Pulmonary artery endothelial cell (primary cell): ENCODE measurements around the gene RERE. TPM values are rescaled to one million over a fixed set of nuclear protein-coding genes. Genes with fewer than 3 reads are reported as not detected.
A peak's percentile ranks its signal among the peaks of the same experiment; 100 is the strongest.

Experiments used
- DNase-seq: peaks from one replicate; pipeline ENCODE4 v3.0.0-alpha.2; 2011; ENCODE audit warnings: low read depth, low spot score
- total RNA-seq: library from RNA; depleted of rRNA; stranded (reverse); fragments of >200 nt; gene quantifications from 2 replicates; pipeline ENCODE4 v1.2.3, GENCODE V29; 2014

Gene RERE
- total RNA-seq, 1 donor from 2014 or later: 60.7 TPM

DNA sequence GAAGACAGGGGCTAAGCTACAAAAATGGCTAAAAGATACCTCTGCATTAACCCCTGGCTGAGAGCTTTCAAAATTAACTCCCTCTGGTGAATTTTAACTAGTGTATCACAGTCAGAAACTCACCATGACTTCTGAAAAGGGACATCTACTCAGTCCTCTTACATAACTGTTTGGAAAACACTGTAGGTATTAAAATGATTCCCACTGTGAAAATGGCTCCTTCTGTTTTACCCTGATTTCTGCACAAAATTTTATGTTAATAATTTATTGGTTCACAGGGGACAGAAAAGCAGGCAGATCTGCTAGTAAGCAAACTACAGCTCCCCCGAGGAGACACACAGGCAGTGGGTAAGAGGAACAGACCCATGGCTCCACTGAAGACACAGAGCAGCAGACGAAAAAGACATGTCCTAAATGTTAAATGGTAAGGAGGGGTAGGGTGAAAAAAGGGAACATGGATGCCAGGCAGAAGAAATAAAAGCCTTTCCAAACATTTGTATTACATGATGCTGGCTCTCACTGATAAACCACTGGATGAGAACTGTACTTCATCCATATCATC, 387.8 kb downstream of the RERE start:
- no peak for DNase-seq

DNA sequence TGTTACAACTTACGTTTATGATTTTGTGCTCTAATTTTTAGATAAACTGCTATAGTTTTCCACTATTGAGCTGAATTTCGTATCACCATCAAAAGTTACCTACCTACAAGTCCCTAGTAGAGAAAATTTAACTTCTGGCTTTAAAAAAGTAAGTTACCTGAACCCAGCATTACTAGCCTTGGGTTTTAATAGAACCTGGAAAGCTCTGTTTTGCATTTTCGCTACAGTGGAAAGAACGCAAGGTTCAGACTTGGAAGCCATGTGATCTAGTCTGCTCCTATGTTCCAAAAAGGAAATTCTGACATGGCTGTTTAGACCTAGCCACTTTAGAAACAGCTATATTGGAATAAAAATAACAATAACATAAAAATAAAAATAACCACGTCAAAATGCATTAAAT, 389.0 kb downstream of the RERE start:
- no peak for DNase-seq

DNA sequence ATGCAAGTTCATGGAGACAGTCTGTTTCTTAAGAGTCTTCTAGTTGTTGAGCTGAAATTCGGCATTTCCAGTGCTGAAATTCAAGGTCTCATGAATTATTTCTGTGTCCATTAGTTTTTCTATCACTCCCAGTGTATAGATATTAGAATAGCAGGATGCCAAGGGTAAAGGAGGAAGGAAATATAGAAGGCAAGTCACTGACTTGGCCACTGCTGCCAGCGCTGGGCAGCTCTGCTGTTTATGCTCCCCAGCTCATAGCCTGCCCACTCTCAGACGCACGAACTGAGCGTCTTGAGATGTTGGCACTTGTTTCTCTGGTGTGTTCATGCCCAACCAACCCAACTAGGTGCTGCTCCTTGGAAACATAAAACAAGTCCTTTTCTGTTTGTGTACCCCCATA, 389.5 kb downstream of the RERE start:
- DNase-seq: no peak

DNA sequence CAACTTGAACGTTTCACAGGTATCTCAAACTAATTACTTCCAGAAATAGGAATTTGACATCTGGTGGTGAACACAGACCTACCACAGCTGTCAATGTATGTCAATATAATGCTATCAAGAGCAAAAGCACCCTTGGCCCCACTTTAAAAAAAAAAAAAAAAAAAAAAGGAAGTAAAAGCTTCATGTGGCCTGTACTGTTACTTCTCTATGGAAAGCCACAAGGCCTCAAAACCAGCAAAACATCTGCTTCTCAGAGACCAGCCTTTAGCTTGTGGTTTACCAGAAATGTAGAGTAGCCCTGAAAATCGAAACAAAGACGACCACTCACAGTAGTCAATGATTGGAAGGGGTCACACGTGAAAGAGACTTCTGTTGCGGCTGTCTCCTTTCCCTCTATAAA, 389.9 kb downstream of the RERE start:
- no peak for DNase-seq

DNA sequence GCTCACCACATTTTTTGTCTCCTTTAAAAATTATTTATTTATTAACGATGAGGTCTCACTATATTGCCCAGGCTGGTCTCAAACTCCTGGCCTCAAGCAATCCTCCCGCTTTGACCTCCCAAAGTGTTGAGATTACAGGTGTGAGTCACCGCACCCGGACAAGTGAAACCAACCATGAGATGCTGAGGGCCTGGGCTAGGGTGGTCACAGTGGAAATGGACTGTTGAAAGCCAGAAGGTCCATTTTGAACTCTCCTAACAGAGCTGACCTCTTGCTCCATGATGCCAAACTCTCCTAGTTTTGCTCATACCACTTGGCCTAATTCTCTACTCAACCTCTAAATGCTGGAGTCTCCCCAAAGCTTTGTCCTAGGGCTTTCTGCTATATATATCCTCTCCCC, 390.4 kb downstream of the RERE start:
- DNase-seq: no peak

DNA sequence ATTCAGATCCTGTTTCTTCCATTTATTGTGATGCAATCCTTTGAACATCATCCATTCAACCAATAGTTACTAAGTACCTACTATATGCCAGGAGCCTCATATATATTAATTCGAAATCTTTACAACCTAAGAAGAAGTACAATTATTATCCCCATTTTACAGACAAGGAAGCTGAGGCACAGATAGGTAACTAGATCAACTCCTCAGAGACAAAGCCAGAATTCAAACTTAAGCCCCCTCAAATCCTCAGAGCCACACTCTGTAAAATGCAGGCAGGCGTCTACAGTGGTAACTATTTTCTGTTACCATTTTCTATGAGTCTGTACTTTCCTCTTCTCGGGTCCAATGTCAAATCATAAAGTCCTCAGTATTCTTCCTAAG, 391.7 kb downstream of the RERE start:
- no peak for DNase-seq

DNA sequence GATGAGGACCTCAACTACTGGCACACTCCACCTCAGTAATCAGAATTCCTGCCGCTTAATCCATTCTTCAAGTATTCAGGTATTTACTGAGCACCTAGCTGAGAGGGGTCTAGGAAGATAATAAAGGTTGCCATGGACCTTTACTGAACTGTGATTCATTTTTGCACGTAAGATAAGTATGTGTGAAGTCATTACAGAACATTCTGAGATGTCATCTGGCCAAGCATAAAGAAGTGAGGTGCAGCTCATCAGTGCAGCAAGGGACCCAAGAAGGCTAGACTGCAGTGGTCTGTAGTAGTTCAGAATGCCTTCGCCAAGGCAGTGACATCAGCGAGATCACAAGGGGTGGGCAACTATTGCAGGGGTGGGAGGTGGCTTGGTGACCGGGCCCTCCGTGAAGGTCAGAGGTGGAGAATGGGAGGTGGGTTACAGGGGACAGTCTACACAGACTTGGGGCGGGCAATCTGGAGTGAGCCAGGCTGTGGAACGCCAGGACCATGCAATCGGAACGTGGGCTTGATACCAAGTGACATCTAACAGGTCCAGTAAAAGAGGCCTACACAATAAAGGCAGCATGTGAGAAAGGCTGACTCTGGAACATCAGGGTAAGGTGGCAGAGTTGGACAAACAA, 392.2 kb downstream of the RERE start:
- no peak for DNase-seq

DNA sequence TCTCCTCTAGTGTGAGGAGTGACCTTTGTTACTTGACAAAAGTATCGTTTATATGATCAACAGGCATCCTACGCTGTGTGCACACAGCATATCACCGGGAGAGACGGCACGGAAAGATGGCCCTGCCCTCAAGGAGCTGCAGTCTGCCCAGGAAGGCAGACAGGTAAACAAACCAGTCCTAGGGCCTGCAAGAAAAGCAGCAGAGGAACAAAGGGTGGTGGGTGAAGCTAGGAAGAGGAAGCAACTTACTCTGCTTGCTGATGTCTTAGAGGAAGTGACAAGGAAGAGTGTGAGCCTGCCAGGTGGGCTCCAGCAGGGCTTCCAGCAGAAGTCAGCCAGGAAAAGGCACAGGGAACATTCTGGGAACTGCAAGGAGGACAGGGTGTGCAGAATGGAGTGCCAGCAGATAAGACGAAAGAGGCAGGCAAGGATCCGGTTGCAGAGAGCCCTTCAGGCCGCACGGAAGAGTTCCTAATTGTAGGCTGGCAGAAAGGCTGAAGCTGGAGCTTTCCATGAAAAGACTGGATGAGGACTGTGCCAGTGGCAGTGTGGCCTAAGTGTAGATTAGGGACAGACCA, 392.8 kb downstream of the RERE start:
- no peak for DNase-seq

DNA sequence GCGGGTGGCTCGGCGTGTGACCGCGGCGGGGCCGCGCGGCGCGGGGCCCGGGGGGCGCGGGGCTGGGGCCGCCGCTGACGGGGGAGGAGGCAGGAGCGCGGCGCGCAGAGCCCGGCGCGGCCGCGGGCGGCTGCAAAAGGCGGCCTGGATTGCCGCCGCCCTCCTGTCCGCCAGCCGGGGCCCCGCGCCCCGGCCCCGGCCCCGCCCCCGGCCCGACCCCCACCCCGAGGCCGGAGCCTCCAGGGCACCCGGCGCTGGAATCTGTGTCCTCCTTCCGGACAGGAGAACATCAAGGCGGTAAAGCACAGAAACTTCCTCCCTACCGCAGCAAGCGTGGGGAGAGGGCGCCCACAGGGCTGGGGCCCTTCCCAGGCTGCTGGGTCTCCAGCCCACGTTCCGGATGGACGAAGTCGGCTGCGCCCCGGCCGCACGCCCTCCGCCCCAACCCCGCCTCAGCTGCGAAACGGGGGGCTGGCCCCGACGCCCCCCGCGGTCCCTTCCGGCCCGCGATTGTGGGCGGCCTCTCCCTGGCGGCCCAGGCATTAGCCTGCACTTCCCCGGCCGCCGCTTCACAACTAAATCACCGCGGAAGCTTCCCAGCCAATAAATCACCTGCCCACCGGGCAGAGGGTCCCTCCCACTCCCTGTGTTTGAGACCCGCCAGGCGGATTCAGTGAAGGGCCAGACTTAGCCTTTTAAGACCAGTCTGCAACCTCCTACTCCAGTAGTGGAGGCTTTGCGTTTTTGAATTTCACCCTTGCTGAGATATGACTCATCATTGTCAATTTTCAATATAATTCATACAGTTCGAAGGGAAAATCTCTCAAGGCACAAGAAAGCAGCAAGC, 393.5 kb downstream of the RERE start:
- DNase-seq: no peak

DNA sequence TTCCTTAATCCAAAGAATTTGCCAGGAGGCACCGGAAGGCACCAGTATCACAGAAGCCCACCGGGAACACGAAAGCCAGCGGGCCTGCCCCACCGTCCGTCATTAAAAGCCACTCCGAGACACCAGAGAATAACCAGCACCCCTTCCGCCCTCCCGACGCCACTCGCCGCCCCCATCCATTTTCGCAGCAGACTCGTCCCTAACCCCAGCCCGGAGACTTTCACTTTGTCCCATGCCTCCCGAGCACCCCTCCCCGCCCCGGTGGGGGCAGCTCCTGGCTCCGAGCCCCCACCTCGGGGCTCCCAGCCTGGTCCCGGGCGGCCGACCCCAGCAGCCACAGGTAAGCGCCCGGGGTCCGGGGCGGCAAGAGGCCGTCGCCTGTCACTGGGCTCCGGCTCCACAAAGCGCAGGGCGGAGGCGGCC, 394.2 kb downstream of the RERE start:
- no peak for DNase-seq

DNA sequence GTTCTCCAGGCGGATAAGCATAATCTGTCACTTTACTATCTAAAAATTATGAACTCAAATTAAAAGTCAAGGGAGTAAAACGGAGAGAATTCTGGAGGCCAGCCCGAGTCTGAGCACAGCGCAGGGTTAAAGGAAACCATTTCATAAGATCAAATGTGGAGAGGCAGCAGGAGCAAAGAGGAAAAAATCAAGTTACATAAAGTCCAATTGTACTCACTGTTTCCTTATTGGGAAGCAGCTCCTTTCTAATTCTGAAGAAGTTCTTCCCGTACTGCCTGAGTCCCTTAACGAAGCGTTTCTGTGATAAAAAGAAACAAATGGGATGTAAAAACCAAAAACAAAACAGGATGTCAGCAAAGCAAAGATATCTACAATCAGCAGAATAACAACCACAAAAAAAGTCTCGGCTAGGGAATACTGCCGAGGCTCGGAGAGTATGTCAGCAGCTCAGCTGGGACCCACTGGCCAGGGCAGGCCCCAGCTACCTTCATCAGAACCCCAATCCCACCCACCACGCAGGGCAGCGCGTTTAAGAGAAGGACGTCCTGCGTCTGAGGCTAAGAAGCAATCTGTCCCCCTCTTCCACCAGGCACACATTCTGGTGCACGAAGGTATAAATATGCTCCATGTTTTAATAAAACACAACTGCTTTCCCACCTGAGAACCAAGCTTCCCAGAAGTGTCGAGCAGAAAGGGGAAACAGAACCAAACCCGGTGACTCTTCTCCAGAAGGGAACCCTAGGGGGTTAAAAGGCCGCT, 394.8 kb downstream of the RERE start:
- no peak for DNase-seq

DNA sequence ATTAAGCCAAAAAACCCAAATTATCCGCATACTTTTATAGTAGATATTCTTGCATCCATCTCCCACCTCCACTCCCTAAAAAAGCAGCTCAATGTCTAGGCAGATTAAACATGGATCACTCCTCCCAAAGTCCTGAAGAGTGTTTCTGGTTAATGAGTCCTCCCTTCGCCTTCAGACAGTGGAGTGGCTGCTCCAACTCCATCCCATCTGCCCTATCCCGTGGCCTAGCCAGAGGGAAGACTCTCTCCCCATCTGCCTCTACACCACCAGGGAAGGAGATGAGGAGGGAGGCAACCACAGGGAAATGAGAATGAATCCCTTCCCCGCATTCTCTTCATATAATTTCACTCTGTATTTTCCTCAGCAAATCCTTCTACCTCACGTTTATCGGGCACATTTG, 395.7 kb downstream of the RERE start:
- DNase-seq: no peak

DNA sequence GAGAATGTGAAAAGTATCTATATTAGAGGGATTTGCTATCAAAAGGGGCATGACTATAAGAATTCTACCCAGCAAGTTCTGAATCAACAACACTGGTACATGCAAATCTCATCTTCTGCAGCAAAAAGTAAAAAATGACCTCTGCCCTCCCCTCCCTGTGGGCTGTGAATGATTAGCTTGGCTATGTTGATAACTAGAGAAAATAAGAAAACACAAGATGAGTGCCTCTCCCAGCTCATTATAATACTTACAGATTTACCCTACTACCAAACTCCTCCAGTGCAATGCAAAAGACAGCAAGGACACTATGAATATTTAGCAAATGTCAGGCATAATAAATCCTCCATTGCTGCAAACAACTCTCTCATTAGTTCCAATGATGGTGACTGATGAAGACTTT, 397.1 kb downstream of the RERE start:
- DNase-seq: no peak

DNA sequence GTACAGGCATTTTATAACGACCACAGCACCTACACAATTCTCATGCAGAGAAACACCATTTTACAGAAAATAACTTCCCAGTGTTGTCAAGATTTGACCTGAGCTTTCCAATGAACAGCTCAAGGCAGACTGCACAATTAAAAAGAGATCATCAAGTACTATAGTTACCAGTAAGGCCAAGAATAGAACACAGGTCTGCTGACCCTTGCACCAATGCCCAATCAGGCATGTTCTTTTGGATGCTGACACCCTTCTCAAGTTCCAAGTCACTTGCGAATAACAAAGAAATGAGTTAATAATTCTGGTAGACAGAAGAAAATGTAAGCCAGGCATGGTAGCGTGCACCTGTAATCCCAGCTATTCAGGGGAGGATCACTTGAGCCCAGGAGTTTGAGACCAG, 397.6 kb downstream of the RERE start:
- no peak for DNase-seq

DNA sequence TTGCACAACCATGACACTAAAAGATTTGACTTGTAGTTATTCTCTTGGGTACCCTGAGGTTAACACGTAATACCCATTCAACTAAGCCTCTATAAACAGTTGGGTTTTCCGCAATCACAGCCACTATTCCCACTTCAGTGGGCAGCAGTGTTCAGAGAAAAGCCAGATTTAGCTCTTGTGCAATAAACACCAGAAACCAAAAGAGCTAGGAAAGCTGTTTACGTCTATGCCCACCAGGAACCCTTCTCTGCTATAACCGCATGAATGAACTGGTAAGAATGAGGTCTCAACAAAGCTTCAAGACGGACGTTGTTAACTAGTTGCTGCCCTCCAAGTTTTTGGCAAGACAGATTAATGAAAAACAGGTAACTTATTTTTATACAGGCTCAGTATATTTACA, 398.3 kb downstream of the RERE start:
- DNase-seq: no peak

DNA sequence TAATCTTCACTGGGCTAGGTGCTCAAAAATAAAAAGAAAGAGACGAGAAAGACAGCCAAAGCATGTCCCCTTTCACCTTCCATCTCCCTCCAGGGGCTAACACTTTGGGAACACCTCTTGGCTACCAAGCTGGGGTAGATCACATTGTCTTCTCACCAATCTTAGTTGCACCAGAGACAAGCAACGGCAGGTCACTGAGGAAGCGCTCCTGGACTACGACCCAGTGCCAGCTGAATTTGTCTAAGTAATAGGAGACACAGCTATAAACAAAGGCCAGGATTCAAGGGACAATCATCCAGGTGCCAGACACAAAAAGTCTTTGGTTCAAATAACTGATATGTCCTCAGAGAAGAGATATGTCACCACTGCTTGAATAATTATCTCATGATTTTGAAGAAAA, 399.1 kb downstream of the RERE start:
- no peak for DNase-seq

DNA sequence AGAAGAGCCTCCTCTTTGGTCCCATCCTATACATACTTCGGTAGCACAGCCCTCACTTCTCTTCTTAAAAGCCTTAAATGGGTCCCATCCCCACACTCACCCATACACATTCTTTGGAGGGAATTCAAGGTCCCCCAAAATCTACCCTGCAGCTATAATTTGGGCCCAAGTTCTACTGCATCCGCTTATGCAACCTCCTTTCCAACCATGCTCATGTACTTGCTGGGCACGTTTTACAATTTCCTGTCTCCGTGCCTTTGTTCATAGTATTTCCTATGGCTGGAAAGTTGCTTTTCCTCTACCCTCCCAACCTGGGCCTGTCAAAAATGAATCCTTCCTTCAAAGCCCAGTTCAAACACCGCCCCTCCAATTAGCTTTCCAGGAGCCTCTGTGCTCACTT, 399.8 kb downstream of the RERE start:
- no peak for DNase-seq

DNA sequence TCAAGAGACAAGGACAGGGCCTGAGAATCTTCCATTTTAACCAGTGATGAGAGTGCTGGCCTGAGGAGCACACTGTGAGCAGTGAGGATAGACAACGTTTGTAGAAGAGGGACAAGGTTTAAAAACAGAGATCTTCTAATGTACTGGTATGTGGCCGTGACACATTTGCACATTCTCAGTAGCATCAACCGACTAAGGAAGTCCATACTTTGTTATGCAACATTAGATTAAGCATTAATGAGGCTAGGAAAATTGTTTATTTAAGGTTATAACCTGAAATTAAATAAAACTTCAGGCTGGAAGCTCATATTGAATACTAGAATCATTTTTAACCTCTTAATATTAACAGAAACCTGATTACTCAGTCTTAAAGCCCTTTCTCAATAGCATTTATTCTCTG, 400.6 kb downstream of the RERE start:
- DNase-seq: no peak

DNA sequence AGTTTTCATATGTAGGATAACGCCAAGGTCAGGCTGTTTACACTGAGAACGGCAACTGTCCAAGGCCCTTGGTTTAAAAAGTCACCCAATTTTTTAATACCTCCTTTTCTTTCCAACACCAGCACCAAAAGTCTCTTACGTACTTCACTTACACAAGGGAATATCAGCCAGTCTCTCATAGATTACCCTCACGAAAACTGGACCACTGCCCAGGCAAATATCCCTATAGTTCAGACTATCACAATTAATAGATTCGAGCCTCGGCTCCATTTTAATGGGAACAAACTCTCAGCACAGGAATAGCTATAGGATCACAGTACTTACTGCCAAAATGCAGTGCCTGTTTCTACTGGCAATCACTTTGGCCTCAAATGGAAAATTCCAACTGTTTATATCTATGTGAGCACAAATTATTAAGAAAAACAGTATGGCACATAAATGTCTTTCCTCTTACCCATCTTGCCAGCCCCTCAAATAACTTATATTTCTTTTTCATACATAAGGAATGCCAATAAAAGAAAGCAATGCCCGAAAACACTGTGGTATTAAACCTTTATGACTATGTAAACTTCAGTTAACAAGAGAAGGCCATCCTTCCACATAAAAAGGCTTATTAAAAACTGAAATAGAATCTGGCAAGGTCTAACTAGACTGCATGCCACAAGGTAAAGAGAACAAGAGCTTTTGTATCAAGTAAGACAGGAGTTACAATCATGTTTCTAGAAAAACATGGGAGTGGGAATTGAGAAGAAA, 401.7 kb downstream of the RERE start:
- DNase-seq: no peak

DNA sequence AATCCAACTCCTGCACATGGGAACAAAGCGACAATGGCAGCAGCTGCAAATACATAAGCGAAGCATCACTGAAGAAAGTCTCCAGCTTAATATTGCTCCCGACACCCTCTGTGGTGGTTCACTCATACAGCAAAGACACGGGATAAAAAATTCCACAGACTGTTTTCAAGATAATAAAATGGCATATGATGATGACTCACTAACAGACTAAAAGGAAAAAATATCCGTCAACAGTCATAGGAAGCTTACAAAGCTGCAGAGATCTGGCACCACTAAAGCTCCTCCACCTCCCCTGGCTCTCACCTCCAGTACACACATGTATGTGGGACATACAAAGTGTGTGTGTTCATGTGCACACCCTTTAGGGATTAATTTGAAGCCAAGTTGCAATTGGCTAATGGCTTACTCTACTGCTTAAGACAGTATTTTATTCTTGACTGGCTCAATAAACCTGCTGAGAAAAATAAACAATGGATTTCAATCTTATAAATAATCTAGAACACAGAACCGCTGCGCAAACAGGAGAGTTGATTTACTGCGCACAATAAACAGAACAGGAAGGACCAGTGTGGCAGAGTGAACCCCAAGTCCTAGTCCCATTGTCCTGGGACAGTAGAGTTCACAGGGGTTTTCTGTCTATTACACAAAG, 405.1 kb downstream of the RERE start:
- peak; percentile 84 for DNase-seq

DNA sequence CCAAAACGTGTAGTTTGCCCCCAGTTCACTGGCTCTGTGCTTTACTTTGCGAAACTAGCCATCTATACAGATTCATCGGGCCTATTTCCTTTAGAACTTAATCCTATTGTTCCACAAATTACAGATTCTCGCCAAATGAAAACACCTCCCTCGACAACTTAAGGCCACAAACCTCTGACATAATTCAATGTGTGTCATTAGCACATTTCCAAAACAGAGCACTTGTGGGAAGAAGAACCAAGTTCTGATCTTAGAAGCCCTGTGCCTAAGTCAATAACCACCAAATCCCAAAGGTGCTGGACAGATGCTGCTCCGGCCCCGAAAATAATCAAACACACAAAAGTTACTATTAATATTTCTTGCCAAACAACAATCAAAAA, 405.6 kb downstream of the RERE start:
- no peak for DNase-seq
